ENCODE results near the gene ADGRB2.

Gene ADGRB2

DNA sequence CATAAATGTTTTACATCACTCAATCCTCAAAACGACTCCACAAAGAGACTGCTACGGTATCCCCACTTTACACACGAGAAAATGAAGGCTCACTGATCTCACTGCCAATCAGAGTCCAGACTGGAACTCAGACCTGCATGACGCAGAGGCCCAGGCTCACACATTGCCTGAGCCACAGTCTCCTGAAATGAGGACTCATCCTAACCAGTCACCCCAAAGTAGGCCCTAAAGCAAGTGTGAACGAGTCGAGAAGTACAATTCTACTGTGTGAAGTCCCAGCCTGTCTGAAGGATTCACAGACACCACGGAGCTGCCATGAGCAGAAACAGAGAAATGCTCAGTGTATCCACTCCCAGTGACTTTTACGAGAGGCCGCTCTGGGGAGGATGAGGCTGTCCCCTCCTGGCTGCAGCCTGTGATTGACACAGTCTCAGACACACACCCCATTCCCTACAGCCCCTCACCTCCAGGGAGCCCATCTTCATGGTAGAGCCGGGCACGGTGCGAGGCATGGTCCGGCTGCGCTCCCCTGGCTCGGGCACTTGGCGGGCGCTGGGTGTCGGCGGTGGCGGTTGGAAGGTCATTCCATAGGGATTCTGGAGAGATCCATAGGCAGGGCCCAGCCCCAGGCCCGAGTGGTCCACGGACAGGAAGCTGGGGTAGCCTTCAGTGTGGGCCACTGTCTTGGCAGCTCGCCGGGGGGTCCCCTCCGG, 33.6 kb downstream of the ADGRB2 start:
- H3K23ac ChIP-seq (ENCODE audit: low read length in 2 of 2): no peak overlapping the region
- peaks cover 13% of the 10 kb centered on the region for H3K4me1 ChIP-seq (ENCODE audit: control insufficient read depth, insufficient read depth, low read depth, low read length)
- 91% methylated on average over 24 of the region's 25 CpGs for WGBS
- H2AK5ac ChIP-seq (ENCODE audit: low read length, severe bottlenecking): no peak overlapping the region
- no peak overlapping the region for H3K27ac ChIP-seq (ENCODE audit: low read length, poor library complexity, severe bottlenecking)
- no peaks in the 10 kb centered on the region for H3K79me1 ChIP-seq (replicated peaks; ENCODE audit: low read length, poor library complexity, severe bottlenecking)
- no peak overlapping the region for H4K8ac ChIP-seq (ENCODE audit: low read length)
- H3K4me2 ChIP-seq (ENCODE audit: low read length, poor library complexity, severe bottlenecking): no peak overlapping the region
- H2BK15ac ChIP-seq (ENCODE audit: low read depth, poor library complexity, severe bottlenecking): no peak overlapping the region
- no peak overlapping the region for H2BK12ac ChIP-seq (ENCODE audit: low read length in 2 of 2)
- no peaks in the 10 kb centered on the region for H3K27me3 ChIP-seq (ENCODE audit: control insufficient read depth in 1 of 2, insufficient read depth in 1 of 2, low read length in 2 of 2)
- no peak overlapping the region for H3K4me3 ChIP-seq (ENCODE audit: insufficient read depth in 1 of 2, low read depth in 1 of 2, low read length in 2 of 2)
- H3K18ac ChIP-seq (ENCODE audit: low read depth in 1 of 2, low read length in 2 of 2): no peak overlapping the region
- no peak overlapping the region for H4K91ac ChIP-seq (ENCODE audit: low read length)
- H2BK120ac ChIP-seq (ENCODE audit: low read depth, low read length): no peak overlapping the region
- no peak overlapping the region for H3K9ac ChIP-seq (ENCODE audit: low read length)
- H2AFZ ChIP-seq (ENCODE audit: low read depth, low read length): no peak overlapping the region
- no peak overlapping the region for H3K14ac ChIP-seq (ENCODE audit: low read length in 2 of 2)
- peaks cover 12 to 28% of the 10 kb centered on the region in 2 experiments for H3K36me3 ChIP-seq (ENCODE audit: control insufficient read depth in 1 of 2, insufficient read depth in 2 of 2, low read depth in 1 of 2, low read length in 2 of 2)
- no peak overlapping the region for H3K4ac ChIP-seq (ENCODE audit: low read depth in 1 of 2, low read length in 2 of 2)
- H3K9me3 ChIP-seq (ENCODE audit: control insufficient read depth, low read length): no peaks in the 10 kb centered on the region
- no peak overlapping the region for H2BK5ac ChIP-seq (ENCODE audit: low read depth, low read length, poor library complexity, severe bottlenecking)
- DNase-seq: no peak

DNA sequence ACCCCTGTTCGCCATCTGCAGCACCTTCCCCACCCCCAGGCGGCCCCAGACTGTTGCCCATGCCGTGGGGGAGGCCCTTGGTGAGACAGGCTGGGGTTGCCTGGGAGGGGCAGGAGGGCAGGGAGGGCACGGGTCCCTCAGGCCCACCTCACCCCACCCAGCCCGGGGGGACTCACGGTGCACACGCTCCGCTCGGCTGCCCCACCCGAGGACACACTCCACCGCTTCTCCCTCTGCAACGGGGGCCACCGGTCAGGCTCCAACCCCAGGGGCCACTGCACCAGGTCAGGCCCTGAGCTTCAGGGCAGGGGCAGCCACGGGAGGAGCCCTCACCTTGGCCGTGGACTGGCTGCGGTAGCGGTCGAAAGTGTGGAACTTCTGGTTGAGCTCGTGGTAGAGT, 36.3 kb downstream of the ADGRB2 start:
- no peak overlapping the region for H3K9ac ChIP-seq (ENCODE audit: low read length)
- no peaks in the 10 kb centered on the region for H3K79me1 ChIP-seq (replicated peaks; ENCODE audit: low read length, poor library complexity, severe bottlenecking)
- no peak overlapping the region for H4K91ac ChIP-seq (ENCODE audit: low read length)
- H2BK15ac ChIP-seq (ENCODE audit: low read depth, poor library complexity, severe bottlenecking): no peak overlapping the region
- no peak overlapping the region for H3K27ac ChIP-seq (ENCODE audit: low read length, poor library complexity, severe bottlenecking)
- H3K9me3 ChIP-seq (ENCODE audit: control insufficient read depth, low read length): no peaks in the 10 kb centered on the region
- no peak overlapping the region for H2BK12ac ChIP-seq (ENCODE audit: low read length in 2 of 2)
- no peak overlapping the region for H2AFZ ChIP-seq (ENCODE audit: low read depth, low read length)
- 95% methylated on average over 17 of the region's 19 CpGs for WGBS
- H2AK5ac ChIP-seq (ENCODE audit: low read length, severe bottlenecking): no peak overlapping the region
- H3K14ac ChIP-seq (ENCODE audit: low read length in 2 of 2): no peak overlapping the region
- peaks cover 12 to 24% of the 10 kb centered on the region in 2 experiments for H3K36me3 ChIP-seq (ENCODE audit: control insufficient read depth in 1 of 2, insufficient read depth in 2 of 2, low read depth in 1 of 2, low read length in 2 of 2)
- no peak overlapping the region for H2BK5ac ChIP-seq (ENCODE audit: low read depth, low read length, poor library complexity, severe bottlenecking)
- no peak for DNase-seq
- H3K4me3 ChIP-seq (ENCODE audit: insufficient read depth in 1 of 2, low read depth in 1 of 2, low read length in 2 of 2): no peak overlapping the region
- H3K27me3 ChIP-seq (ENCODE audit: control insufficient read depth in 1 of 2, insufficient read depth in 1 of 2, low read length in 2 of 2): no peaks in the 10 kb centered on the region
- H4K8ac ChIP-seq (ENCODE audit: low read length): no peak overlapping the region
- H3K4me2 ChIP-seq (ENCODE audit: low read length, poor library complexity, severe bottlenecking): no peak overlapping the region
- H3K4me1 ChIP-seq (ENCODE audit: control insufficient read depth, insufficient read depth, low read depth, low read length): peaks cover 10% of the 10 kb centered on the region
- H2BK120ac ChIP-seq (ENCODE audit: low read depth, low read length): no peak overlapping the region
- H3K4ac ChIP-seq (ENCODE audit: low read depth in 1 of 2, low read length in 2 of 2): no peak overlapping the region
- H3K23ac ChIP-seq (ENCODE audit: low read length in 2 of 2): no peak overlapping the region
- H3K18ac ChIP-seq (ENCODE audit: low read depth in 1 of 2, low read length in 2 of 2): no peak overlapping the region

DNA sequence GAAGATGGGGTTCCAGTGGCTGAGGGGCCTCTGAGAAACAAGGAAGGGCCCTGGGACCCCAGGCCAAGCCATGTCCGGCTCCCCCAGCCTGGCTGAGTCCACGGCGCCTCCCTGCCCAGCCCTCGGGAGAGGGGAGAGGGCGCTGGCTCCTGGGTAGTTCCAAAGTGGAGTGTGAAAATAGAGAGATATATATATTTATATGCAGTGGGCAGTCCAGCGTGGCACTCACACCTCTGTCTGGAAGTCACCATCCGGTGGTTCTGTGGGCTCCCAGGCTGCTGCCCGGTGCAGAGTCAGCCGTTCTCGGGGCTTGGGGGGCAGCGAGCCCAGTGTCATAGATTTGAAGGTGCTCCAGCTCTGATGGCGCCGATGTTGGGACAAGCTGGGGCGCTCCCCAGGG, 36.9 kb downstream of the ADGRB2 start:
- H4K91ac ChIP-seq (ENCODE audit: low read length): no peak overlapping the region
- H3K14ac ChIP-seq (ENCODE audit: low read length in 2 of 2): no peak overlapping the region
- H3K9ac ChIP-seq (ENCODE audit: low read length): no peak overlapping the region
- H3K4ac ChIP-seq (ENCODE audit: low read depth in 1 of 2, low read length in 2 of 2): no peak overlapping the region
- peaks cover 10% of the 10 kb centered on the region for H3K4me1 ChIP-seq (ENCODE audit: control insufficient read depth, insufficient read depth, low read depth, low read length)
- no peak overlapping the region for H3K27ac ChIP-seq (ENCODE audit: low read length, poor library complexity, severe bottlenecking)
- H2BK120ac ChIP-seq (ENCODE audit: low read depth, low read length): no peak overlapping the region
- no peak overlapping the region for H4K8ac ChIP-seq (ENCODE audit: low read length)
- H3K4me2 ChIP-seq (ENCODE audit: low read length, poor library complexity, severe bottlenecking): no peak overlapping the region
- no peak overlapping the region for H2BK15ac ChIP-seq (ENCODE audit: low read depth, poor library complexity, severe bottlenecking)
- H2BK12ac ChIP-seq (ENCODE audit: low read length in 2 of 2): no peak overlapping the region
- no peaks in the 10 kb centered on the region for H3K79me1 ChIP-seq (replicated peaks; ENCODE audit: low read length, poor library complexity, severe bottlenecking)
- no peak overlapping the region for H3K23ac ChIP-seq (ENCODE audit: low read length in 2 of 2)
- no peak overlapping the region for H3K18ac ChIP-seq (ENCODE audit: low read depth in 1 of 2, low read length in 2 of 2)
- H3K9me3 ChIP-seq (ENCODE audit: control insufficient read depth, low read length): no peaks in the 10 kb centered on the region
- no peak overlapping the region for H2BK5ac ChIP-seq (ENCODE audit: low read depth, low read length, poor library complexity, severe bottlenecking)
- peaks cover 3 to 4% of the 10 kb centered on the region in 2 experiments for H3K27me3 ChIP-seq (ENCODE audit: control insufficient read depth in 1 of 2, insufficient read depth in 1 of 2, low read length in 2 of 2)
- H2AFZ ChIP-seq (ENCODE audit: low read depth, low read length): no peak overlapping the region
- H2AK5ac ChIP-seq (ENCODE audit: low read length, severe bottlenecking): no peak overlapping the region
- no peak overlapping the region for H3K4me3 ChIP-seq (ENCODE audit: insufficient read depth in 1 of 2, low read depth in 1 of 2, low read length in 2 of 2)
- peaks cover 12 to 18% of the 10 kb centered on the region in 2 experiments for H3K36me3 ChIP-seq (ENCODE audit: control insufficient read depth in 1 of 2, insufficient read depth in 2 of 2, low read depth in 1 of 2, low read length in 2 of 2)
- DNase-seq: no peak
- 95% methylated on average over 14 of the region's 14 CpGs for WGBS

- Histone ChIP-seq H2AK5ac (ENCODE audit: low read length, severe bottlenecking) (no peak overlapping the region), H3K4me3 (ENCODE audit: insufficient read depth in 1 of 2, low read depth in 1 of 2, low read length in 2 of 2) (no peak overlapping the region), H2BK12ac (ENCODE audit: low read length in 2 of 2) (no peak overlapping the region), H3K4ac (ENCODE audit: low read depth in 1 of 2, low read length in 2 of 2) (no peak overlapping the region), H3K14ac (ENCODE audit: low read length in 2 of 2) (no peak overlapping the region), H2BK15ac (ENCODE audit: low read depth, poor library complexity, severe bottlenecking) (no peak overlapping the region), H3K79me1 (replicated peaks; ENCODE audit: low read length, poor library complexity, severe bottlenecking) (no peaks in the 10 kb centered on the region), H2BK5ac (ENCODE audit: low read depth, low read length, poor library complexity, severe bottlenecking) (no peak overlapping the region), H3K18ac (ENCODE audit: low read depth in 1 of 2, low read length in 2 of 2) (no peak overlapping the region), H3K4me2 (ENCODE audit: low read length, poor library complexity, severe bottlenecking) (no peak overlapping the region), H3K27ac (ENCODE audit: low read length, poor library complexity, severe bottlenecking) (no peak overlapping the region), H3K4me1 (ENCODE audit: control insufficient read depth, insufficient read depth, low read depth, low read length) (peaks cover 9% of the 10 kb centered on the region), H3K36me3 (ENCODE audit: control insufficient read depth in 1 of 2, insufficient read depth in 2 of 2, low read depth in 1 of 2, low read length in 2 of 2) (peaks cover 9 to 15% of the 10 kb centered on the region in 2 experiments), H2BK120ac (ENCODE audit: low read depth, low read length) (no peak overlapping the region), H4K91ac (ENCODE audit: low read length) (no peak overlapping the region), H2AFZ (ENCODE audit: low read depth, low read length) (no peak overlapping the region), H4K8ac (ENCODE audit: low read length) (no peak overlapping the region), H3K9me3 (ENCODE audit: control insufficient read depth, low read length) (no peaks in the 10 kb centered on the region), H3K23ac (ENCODE audit: low read length in 2 of 2) (no peak overlapping the region), H3K27me3 (ENCODE audit: control insufficient read depth in 1 of 2, insufficient read depth in 1 of 2, low read length in 2 of 2) (peaks cover 5 to 7% of the 10 kb centered on the region in 2 experiments), H3K9ac (ENCODE audit: low read length) (no peak overlapping the region)
- DNase-seq: no peak
- 66% methylated on average over 4 of the region's 4 CpGs for WGBS
Observed at GRCh38 chr1:31726715-31727114, 37.4 kb downstream of the ADGRB2 start.

All from mesenchymal stem cell (in vitro differentiated cells and primary cell).